Loucy (cell line): ENCODE results near the gene TNFSF4.

Source experiments
- CTCF ChIP-seq: fragments of 200-600 bp; sonication (generic); conservative IDR thresholded peaks from 2 replicates; pipeline ENCODE4 v1.5.1; 2014; ENCODE audit warnings: mild to moderate bottlenecking, antibody characterized with exemption, low read length
- EZH2phosphoT487 ChIP-seq: fragments of 200-600 bp; IDR thresholded peaks from 2 replicates; pipeline ENCODE4 v1.6.1; 2018; ENCODE audit warnings: antibody characterized with exemption, mild to moderate bottlenecking, moderate library complexity, borderline replicate concordance

- TF ChIP-seq CTCF (no peak), EZH2phosphoT487 (no peak)
These were observed 30.9 kb downstream of the TNFSF4 start for GRCh38 chr1:173176246-173176645.
